Rectal smooth muscle tissue (tissue), 1 donor: ENCODE measurements around the gene UTS2B.
"Not testable (repeated sequence)": the region's sequence is repeated elsewhere in the genome, so short reads cannot be mapped to it uniquely, and the experiment has no call there.

ENCODE experiments used
- H3K27ac ChIP-seq: one replicate; pipeline ENCODE4 v1.7.0; 2013; ENCODE audit warnings: low read depth, low read length, inconsistent platforms
- H3K27me3 ChIP-seq: one replicate; pipeline ENCODE4 v1.7.0; 2013; ENCODE audit warnings: low read length; ENCODE audit not compliant: control insufficient read depth, insufficient read depth
- H3K36me3 ChIP-seq: one replicate; pipeline ENCODE4 v1.7.0; 2013; ENCODE audit warnings: low read length; ENCODE audit not compliant: control insufficient read depth, insufficient read depth
- H3K4me1 ChIP-seq: one replicate; pipeline ENCODE4 v1.7.0; 2013; ENCODE audit warnings: low read length; ENCODE audit not compliant: control insufficient read depth, insufficient read depth
- H3K4me3 ChIP-seq: one replicate; pipeline ENCODE4 v1.7.0; 2013; ENCODE audit warnings: low read length
- H3K9ac ChIP-seq: one replicate; pipeline ENCODE4 v1.7.0; 2013; ENCODE audit warnings: low read length

The UTS2B gene

DNA sequence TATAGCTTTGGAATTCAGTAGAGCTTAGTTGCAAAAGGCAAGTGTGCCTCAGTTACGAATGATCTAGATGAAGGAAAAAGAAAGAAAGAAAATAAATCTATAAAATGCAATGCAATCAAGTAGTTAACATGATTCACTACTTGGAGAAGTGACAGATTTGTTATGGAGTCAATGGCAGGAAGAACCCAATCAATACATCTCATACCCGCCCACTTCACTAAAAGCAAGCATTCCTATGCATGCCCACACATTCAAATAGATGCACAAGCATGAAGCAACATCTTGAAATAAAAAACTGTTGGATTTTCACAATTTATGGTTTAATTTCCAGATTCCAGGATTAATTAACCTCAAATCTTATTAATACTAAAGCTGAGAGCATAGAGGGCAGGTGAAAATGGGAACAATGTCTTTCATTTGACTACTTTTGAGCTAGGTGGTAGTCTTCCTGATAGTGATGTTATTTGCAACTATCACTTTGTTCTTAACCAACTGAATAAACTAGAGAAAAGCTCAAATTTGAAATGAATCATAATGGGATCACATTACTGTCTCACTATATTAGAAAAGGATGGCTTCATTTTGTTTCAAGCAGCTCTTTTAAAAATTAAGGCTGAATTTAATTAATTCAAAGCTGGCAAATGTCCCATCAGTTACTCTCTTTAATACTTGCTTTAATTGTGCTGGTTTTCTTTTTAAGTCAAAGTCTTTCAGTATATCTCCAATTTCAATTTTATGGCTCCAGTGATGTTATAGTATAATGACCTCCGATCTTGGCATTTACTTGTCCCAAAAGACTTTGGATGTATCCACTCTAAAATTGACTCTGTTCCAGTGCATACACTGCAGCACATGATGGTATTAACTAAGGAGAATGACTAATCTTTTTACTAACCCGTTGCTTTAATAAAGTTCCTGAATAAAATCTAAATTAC lies 47.8 kb downstream of the UTS2B start:
- Histone ChIP-seq H3K4me3 (no peak overlapping the region), H3K9ac (no peak overlapping the region), H3K4me1 (no peaks in the 10 kb centered on the region), H3K36me3 (no peaks in the 10 kb centered on the region), H3K27ac (no peak overlapping the region), H3K27me3 (no peaks in the 10 kb centered on the region)

DNA sequence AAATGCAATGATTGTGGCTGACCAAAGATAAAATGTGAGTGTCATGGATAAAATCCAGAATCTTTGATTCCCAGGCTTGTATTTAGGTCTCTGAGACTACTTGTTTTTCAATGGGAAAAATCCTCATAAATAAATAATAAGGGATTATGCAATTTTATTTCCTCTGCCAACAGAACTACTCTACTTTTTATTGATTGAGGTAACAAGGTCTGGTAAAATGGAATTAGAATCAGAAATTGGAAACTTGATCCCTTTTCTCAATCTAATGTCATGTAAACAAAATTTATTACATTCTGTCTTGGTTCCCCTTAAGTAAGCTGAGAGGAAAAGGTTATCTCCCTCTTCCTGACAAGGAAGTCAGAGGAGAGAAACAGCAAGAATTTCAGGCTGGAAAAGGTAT lies 49.4 kb downstream of the UTS2B start:
- Histone ChIP-seq H3K27ac (no peak overlapping the region), H3K4me3 (no peak overlapping the region)

DNA sequence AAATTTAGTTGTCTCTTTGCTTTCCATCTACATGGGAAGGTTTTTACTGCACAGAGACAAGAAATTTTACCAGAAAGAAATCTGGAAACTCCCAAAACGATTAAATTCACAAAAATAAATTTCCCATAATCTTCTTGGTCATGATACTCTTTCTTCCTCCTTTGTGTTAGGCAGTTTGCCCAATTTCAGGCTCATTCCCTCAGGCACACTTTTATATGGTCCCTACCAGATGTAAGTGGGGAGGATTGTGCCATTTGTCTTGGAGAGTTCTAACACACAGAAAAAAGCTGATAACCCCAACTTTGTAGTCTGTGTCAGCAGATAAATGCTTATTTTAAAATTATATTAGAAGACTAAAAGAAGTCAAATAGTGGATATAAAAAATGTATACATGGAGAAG lies 50.2 kb downstream of the UTS2B start:
- Histone ChIP-seq H3K27ac (no peak overlapping the region), H3K4me3 (no peak overlapping the region), H3K9ac (no peak overlapping the region), H3K36me3 (no peaks in the 10 kb centered on the region), H3K4me1 (no peaks in the 10 kb centered on the region), H3K27me3 (no peaks in the 10 kb centered on the region)

More for the DNA sequence above, 49.4 kb downstream of the UTS2B start:
- Histone ChIP-seq H3K27me3 (no peaks in the 10 kb centered on the region), H3K36me3 (no peaks in the 10 kb centered on the region), H3K4me1 (no peaks in the 10 kb centered on the region), H3K9ac (no peak overlapping the region)

DNA sequence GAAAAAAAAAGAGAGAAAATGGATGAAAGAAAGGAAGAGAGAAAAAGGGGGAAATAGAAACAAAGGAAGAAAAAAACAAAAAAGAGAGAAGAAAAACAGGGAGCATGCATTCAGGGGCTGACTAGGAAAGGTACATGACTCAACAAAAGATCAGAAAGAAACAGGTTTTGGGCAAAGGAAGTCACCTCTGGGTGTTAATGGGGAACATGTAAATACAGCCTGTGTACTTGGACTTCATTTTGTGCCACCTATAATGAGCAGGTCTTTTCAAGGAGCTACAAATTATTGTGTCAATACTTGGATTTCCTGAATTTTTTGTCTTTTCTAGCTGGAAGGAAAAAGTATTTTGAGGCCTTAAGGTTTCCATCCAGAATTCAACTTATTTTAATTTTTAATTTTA lies 54.6 kb downstream of the UTS2B start:
- H3K36me3 ChIP-seq: no peaks in the 10 kb centered on the region
- H3K4me1 ChIP-seq: no peaks in the 10 kb centered on the region
- H3K27ac ChIP-seq: no peak overlapping the region
- no peak overlapping the region for H3K9ac ChIP-seq
- no peak overlapping the region for H3K4me3 ChIP-seq
- no peaks in the 10 kb centered on the region for H3K27me3 ChIP-seq

DNA sequence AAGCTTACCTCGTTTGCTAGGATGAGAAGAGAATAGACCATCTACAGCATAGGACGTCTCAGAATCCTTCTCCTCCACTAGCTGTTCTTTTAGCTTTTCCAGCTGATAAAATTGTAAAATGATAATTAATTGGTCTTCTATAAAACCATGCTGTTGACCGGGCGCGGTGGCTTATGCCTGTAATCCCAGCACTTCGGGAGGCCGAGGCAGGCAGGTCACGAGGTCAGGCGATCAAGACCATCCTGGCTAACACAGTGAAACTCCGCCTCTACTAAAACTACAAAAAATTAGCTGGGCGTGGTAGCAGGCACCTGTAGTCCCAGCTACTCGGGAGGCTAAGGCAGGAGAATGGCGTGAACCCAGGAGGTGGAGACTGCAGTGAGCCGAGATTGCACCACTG lies 55.1 kb downstream of the UTS2B start:
- H3K27me3 ChIP-seq, H3K9ac ChIP-seq, H3K4me3 ChIP-seq, H3K27ac ChIP-seq, H3K36me3 ChIP-seq, H3K4me1 ChIP-seq: not testable (repeated sequence)

DNA sequence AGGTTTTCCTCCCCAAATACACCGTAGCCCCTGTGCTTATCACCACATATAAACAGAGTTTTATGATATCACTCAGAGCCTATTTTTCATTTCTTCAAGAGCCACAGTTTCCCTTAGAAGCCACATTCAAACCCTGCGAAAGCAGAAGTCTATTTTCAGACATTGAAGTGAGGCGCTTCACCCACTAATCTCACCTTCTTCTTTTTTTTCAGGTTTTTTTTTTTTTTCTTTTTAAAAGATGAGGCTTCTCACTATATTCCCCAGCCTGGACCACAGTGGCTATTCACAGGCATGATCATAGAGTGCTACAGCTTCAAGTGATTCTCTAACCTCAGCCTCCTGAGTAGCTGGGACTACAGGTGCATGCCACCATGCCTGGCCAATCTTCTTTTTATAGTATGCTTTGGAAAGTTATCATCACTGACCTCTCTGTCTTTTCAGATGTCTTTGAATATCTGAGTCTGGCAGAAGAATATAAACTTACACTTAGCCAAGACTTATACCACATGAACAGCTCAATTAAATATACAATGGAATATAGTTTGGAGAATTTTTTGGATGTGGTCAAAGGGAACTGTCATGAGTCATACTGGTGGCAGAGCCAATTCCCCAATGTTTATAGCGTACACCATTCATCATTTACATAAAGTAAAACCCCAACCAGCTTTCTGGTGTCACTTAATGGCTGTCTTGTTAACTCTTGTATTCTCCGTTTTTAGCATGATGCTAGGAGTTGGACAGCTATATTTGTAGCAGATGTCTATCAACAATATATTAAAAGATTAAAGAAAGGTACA lies 60.8 kb downstream of the UTS2B start:
- Histone ChIP-seq H3K4me1 (no peaks in the 10 kb centered on the region), H3K36me3 (no peaks in the 10 kb centered on the region), H3K4me3 (no peak overlapping the region), H3K27me3 (no peaks in the 10 kb centered on the region), H3K27ac (no peak overlapping the region), H3K9ac (no peak overlapping the region)

DNA sequence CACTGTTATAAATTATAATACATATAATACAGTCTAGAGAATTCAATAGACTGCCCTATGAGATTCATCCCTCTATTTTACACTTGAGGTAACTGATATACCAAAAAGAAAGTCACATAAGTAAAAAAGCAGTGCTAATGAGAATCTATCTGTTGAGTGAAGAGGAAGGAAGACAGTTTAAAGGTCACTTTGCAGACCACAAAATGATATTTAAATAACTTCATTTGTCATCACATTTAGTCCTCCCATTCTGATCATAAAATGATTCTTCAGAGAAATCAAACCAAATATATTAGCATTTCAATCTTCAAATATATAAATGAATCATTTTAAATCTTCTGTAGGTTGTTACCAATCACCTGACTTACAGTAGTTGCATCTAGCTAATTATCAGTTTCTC lies 61.6 kb downstream of the UTS2B start:
- no peak overlapping the region for H3K27ac ChIP-seq
- no peaks in the 10 kb centered on the region for H3K4me1 ChIP-seq
- H3K36me3 ChIP-seq: no peaks in the 10 kb centered on the region
- no peak overlapping the region for H3K4me3 ChIP-seq
- H3K9ac ChIP-seq: no peak overlapping the region
- H3K27me3 ChIP-seq: no peaks in the 10 kb centered on the region

DNA sequence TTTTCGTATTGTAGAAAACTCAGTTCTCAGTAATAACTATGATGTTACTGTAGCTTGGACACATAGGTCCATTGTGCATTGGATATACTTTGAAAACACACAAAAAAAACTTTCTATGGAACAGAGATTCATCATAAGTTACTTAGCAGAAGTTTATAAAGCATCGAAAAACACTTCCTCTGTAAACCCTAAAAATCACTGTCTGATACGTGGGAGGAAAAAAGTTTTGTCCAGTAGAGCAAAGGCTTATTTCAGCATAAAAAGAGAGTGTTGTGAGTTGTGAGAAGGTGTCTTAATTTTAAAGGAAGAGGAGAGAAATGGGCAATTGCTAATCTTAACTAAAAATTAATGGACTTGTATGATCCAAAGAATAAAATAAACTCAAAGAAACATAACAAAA lies 66.5 kb downstream of the UTS2B start:
- H3K9ac ChIP-seq: no peak overlapping the region
- no peaks in the 10 kb centered on the region for H3K27me3 ChIP-seq
- H3K27ac ChIP-seq: no peak overlapping the region
- no peak overlapping the region for H3K4me3 ChIP-seq
- no peaks in the 10 kb centered on the region for H3K36me3 ChIP-seq
- no peaks in the 10 kb centered on the region for H3K4me1 ChIP-seq

DNA sequence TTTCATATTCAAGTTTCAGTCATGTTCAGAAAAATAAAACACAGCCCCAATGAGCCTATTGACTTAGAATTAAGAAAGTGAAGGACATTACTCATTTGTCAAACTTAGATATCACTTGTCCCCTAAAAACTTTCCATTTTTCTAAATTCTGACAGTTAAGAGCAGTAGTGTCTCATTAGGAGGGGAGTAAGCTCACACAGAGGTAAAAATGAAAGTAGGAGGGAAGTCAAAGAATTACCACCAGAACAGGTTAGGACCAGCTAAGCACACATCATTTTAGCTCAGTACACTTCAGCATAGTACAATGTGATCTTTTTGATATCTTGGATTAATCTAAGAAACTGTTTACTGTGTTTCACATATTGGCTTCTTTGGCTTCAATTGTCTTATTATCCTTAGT lies 67.0 kb downstream of the UTS2B start:
- Histone ChIP-seq H3K9ac (no peak overlapping the region), H3K4me1 (no peaks in the 10 kb centered on the region), H3K4me3 (no peak overlapping the region), H3K36me3 (no peaks in the 10 kb centered on the region), H3K27me3 (no peaks in the 10 kb centered on the region), H3K27ac (no peak overlapping the region)

DNA sequence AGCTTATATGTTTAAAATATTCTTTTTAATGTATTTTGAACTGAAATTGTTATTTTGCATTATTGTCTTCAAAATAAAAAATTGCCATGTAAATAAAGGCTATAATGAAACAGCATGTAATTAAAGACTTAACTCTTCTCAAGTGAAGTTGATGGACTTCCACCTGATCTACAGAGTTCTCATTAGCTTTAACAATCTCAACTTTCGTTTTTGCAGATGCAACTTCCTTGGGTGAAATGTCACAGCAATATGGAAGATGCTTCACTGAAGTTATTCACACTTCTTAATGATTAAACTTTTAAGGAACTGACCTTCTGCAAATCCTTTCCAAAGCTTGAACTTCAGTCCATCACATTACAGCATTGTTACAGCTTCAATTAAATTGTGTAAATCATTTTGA lies 67.7 kb downstream of the UTS2B start:
- H3K27ac ChIP-seq: no peak overlapping the region

DNA sequence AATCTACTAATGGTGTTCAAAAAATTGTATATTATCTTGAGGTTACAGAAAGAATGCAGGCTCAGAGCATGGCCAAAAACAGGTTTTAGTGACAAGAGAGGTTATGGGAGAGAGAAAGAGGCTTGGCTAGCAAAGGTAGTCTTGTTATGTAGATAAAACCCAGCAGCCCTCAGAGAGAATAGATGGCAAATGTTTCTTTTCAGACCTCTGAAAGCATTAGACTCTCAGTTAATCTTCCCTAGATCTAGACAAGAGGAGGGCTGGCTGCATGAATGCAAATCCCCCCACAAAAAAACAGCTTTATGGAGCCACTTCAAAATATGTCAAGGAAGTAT lies 69.1 kb downstream of the UTS2B start:
- H3K36me3 ChIP-seq: no peaks in the 10 kb centered on the region
- no peaks in the 10 kb centered on the region for H3K4me1 ChIP-seq
- H3K9ac ChIP-seq: no peak overlapping the region
- H3K4me3 ChIP-seq: no peak overlapping the region
- no peak overlapping the region for H3K27ac ChIP-seq
- no peaks in the 10 kb centered on the region for H3K27me3 ChIP-seq

More for the DNA sequence above, 67.7 kb downstream of the UTS2B start:
- no peak overlapping the region for H3K4me3 ChIP-seq
- H3K27me3 ChIP-seq: no peaks in the 10 kb centered on the region
- H3K4me1 ChIP-seq: no peaks in the 10 kb centered on the region
- no peaks in the 10 kb centered on the region for H3K36me3 ChIP-seq
- no peak overlapping the region for H3K9ac ChIP-seq

DNA sequence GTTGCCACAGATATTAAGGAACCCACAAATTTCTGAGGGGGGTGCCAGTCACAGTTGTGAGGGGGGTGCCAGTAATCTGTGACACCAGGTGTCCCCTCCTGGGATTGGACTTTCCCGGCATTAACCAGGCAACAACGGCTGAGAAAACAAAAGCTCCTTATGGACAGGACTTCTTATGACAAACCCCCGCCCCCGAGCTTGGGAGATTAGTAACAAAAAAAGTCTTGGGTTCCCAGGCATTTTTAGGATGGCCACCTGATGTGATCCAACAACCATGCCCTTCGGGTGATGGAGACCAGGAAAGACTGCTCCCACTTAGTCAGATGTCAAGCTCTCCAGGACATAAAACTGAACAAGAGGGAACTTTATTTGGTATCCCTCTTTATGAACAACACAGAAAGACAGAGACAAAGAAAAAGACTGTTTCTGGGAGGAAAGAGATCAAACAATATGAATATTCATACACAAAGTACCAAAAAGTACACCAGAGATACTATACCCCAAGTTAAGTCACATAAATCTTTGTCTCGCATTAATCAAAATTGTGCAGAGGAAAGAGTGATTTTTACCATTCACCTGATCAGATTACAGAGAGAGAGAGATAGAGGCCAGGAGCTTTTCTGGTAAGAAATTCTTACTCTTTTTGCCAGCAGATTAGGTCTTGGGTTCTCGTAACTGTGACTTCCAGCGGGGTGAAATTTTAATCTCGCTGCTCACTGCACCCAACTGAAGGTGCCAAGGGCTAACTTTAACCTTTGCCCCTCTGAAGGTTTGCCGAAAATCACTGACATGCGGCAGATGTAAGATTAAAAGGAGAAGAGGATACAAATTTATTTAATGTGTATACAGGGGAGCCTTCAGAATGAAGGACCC lies 69.7 kb downstream of the UTS2B start:
- H3K4me1 ChIP-seq: no peaks in the 10 kb centered on the region
- H3K27ac ChIP-seq: no peak overlapping the region
- no peak overlapping the region for H3K9ac ChIP-seq
- no peaks in the 10 kb centered on the region for H3K27me3 ChIP-seq
- no peaks in the 10 kb centered on the region for H3K36me3 ChIP-seq
- no peak overlapping the region for H3K4me3 ChIP-seq
